SK-N-SH (cell line): ENCODE measurements around the gene TSPAN11.

Source experiments
- EP300 ChIP-seq, 2 experiments: IDR thresholded peaks; 2 replicates each; pipeline versions ENCODE4 v1.4.0 to v1.6.1; 2012; ENCODE audit warnings: borderline replicate concordance in 1 of 2, low read depth in 1 of 2, low read length in 1 of 2
- FOXJ3 ChIP-seq: sonication (generic); formaldehyde crosslinking; IDR thresholded peaks from 2 replicates; pipeline ENCODE4 v1.5.1; 2020; ENCODE audit warnings: mild to moderate bottlenecking, missing genetic modification reagents
- FOXM1 ChIP-seq: IDR thresholded peaks from 2 replicates; pipeline ENCODE4 v1.4.0; 2012; ENCODE audit warnings: low read depth, mild to moderate bottlenecking
- GABPA ChIP-seq: IDR thresholded peaks from 2 replicates; pipeline ENCODE4 v1.4.0; 2012; ENCODE audit warnings: low read depth, mild to moderate bottlenecking
- NRF1 ChIP-seq: IDR thresholded peaks from 2 replicates; pipeline ENCODE4 v1.6.1; 2012; ENCODE audit warnings: low read depth, mild to moderate bottlenecking, low read length
- SIN3A ChIP-seq: IDR thresholded peaks from 2 replicates; pipeline ENCODE4 v1.6.1; 2012; ENCODE audit warnings: low read depth, mild to moderate bottlenecking, low read length, moderate library complexity, borderline replicate concordance
- SMC3 ChIP-seq: IDR thresholded peaks from 2 replicates; pipeline ENCODE4 v1.6.1; 2012; ENCODE audit warnings: low read depth, low read length, improper control_type of control experiment
- TEAD4 ChIP-seq: IDR thresholded peaks from 2 replicates; pipeline ENCODE4 v1.4.0; 2012; ENCODE audit warnings: mild to moderate bottlenecking, borderline replicate concordance; ENCODE audit not compliant: insufficient read depth
- TF ChIP-seq, protein P1 (sequence below): fragments of 200-600 bp; sonication (generic); IDR thresholded peaks from 2 replicates; pipeline ENCODE4 v1.6.1; 2017; ENCODE audit warnings: antibody characterized with exemption, mild to moderate bottlenecking, moderate library complexity
- TF ChIP-seq, protein P2 (sequence below): IDR thresholded peaks from 2 replicates; pipeline ENCODE4 v1.4.0; 2012; ENCODE audit warnings: low read depth
- TF ChIP-seq, protein P3 (sequence below): IDR thresholded peaks from 2 replicates; pipeline ENCODE4 v1.6.1; 2012; ENCODE audit warnings: mild to moderate bottlenecking, low read depth, low read length, moderate library complexity
- TF ChIP-seq, protein P4 (sequence below): IDR thresholded peaks from 2 replicates; pipeline ENCODE4 v1.4.0; 2012; ENCODE audit warnings: low read depth, borderline replicate concordance
- TF ChIP-seq, protein P5 (sequence below): fragments of 150-350 bp; IDR thresholded peaks from 2 replicates; pipeline ENCODE4 v1.6.1; 2017; ENCODE audit warnings: antibody characterized with exemption, low read length, low read depth, borderline replicate concordance

DNA sequence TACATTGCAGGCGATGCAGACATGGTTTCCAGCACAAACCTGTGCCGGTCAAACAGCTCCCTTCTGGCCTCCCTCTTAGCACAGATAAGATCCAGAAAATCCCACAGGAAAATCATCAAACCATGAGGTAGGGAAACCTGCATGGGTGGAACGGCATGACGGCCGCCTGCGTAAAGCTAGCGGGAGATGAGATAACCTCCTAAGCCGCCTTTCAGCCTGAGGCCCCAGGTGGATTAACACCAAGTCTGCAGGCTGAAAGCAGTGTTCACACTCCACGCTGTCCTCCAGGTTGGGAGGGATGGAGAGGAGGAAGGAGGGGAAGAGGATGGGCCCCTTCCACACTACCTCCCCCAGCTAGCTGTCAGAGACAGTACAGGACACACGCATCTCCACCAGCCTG is 63.8 kb downstream of the TSPAN11 start:
- TF ChIP-seq TEAD4 = no peak
- no peak for TF ChIP-seq FOXM1
- TF ChIP-seq, protein P1, sequence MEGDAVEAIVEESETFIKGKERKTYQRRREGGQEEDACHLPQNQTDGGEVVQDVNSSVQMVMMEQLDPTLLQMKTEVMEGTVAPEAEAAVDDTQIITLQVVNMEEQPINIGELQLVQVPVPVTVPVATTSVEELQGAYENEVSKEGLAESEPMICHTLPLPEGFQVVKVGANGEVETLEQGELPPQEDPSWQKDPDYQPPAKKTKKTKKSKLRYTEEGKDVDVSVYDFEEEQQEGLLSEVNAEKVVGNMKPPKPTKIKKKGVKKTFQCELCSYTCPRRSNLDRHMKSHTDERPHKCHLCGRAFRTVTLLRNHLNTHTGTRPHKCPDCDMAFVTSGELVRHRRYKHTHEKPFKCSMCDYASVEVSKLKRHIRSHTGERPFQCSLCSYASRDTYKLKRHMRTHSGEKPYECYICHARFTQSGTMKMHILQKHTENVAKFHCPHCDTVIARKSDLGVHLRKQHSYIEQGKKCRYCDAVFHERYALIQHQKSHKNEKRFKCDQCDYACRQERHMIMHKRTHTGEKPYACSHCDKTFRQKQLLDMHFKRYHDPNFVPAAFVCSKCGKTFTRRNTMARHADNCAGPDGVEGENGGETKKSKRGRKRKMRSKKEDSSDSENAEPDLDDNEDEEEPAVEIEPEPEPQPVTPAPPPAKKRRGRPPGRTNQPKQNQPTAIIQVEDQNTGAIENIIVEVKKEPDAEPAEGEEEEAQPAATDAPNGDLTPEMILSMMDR = no peak
- TF ChIP-seq SMC3 = no peak
- no peak for TF ChIP-seq FOXJ3 (CRISPR knock-in tag)
- TF ChIP-seq GABPA = no peak
- TF ChIP-seq, protein P2, sequence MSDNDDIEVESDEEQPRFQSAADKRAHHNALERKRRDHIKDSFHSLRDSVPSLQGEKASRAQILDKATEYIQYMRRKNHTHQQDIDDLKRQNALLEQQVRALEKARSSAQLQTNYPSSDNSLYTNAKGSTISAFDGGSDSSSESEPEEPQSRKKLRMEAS = no peak
- TF ChIP-seq, protein P3, sequence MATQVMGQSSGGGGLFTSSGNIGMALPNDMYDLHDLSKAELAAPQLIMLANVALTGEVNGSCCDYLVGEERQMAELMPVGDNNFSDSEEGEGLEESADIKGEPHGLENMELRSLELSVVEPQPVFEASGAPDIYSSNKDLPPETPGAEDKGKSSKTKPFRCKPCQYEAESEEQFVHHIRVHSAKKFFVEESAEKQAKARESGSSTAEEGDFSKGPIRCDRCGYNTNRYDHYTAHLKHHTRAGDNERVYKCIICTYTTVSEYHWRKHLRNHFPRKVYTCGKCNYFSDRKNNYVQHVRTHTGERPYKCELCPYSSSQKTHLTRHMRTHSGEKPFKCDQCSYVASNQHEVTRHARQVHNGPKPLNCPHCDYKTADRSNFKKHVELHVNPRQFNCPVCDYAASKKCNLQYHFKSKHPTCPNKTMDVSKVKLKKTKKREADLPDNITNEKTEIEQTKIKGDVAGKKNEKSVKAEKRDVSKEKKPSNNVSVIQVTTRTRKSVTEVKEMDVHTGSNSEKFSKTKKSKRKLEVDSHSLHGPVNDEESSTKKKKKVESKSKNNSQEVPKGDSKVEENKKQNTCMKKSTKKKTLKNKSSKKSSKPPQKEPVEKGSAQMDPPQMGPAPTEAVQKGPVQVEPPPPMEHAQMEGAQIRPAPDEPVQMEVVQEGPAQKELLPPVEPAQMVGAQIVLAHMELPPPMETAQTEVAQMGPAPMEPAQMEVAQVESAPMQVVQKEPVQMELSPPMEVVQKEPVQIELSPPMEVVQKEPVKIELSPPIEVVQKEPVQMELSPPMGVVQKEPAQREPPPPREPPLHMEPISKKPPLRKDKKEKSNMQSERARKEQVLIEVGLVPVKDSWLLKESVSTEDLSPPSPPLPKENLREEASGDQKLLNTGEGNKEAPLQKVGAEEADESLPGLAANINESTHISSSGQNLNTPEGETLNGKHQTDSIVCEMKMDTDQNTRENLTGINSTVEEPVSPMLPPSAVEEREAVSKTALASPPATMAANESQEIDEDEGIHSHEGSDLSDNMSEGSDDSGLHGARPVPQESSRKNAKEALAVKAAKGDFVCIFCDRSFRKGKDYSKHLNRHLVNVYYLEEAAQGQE = no peak
- TF ChIP-seq SIN3A = no peak
- TF ChIP-seq, protein P4, sequence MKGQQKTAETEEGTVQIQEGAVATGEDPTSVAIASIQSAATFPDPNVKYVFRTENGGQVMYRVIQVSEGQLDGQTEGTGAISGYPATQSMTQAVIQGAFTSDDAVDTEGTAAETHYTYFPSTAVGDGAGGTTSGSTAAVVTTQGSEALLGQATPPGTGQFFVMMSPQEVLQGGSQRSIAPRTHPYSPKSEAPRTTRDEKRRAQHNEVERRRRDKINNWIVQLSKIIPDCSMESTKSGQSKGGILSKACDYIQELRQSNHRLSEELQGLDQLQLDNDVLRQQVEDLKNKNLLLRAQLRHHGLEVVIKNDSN = no peak
- TF ChIP-seq EP300 (IDR thresholded peaks at IDR 0.05; ENCODE audit: borderline replicate concordance in 1 of 2, low read depth in 1 of 2, low read length in 1 of 2) = no peak
- TF ChIP-seq, protein P5, sequence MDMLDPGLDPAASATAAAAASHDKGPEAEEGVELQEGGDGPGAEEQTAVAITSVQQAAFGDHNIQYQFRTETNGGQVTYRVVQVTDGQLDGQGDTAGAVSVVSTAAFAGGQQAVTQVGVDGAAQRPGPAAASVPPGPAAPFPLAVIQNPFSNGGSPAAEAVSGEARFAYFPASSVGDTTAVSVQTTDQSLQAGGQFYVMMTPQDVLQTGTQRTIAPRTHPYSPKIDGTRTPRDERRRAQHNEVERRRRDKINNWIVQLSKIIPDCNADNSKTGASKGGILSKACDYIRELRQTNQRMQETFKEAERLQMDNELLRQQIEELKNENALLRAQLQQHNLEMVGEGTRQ = no peak
- no peak for TF ChIP-seq NRF1
